ENCODE data around the gene QRSL1. TPM values are rescaled to one million over a fixed set of nuclear protein-coding genes. Genes with fewer than 3 reads are reported as not detected.

The QRSL1 gene
- total RNA-seq, 1 donor from 2014 or later, result 9.8 TPM

- no peaks in the 10 kb centered on the region for H4K20me1 ChIP-seq (ENCODE audit: insufficient read depth, low read length)
- H2AFZ ChIP-seq (ENCODE audit: low read depth, low read length), result no peak overlapping the region
- no peak for FAIRE-seq
- no peak overlapping the region for H3K27ac ChIP-seq (ENCODE audit: low read depth, low read length)
- Mint-ChIP-seq H3K36me3 (ENCODE audit: low read depth, unreplicated experiment) (no peaks in the 10 kb centered on the region), H3K27ac (ENCODE audit: unreplicated experiment) (no peak overlapping the region), H3K9me3 (ENCODE audit: unreplicated experiment) (peaks cover 15% of the 10 kb centered on the region), H3K4me1 (ENCODE audit: low read depth, unreplicated experiment) (no peaks in the 10 kb centered on the region), H3K4me3 (ENCODE audit: unreplicated experiment) (no peak overlapping the region), H3K27me3 (ENCODE audit: low read depth, unreplicated experiment) (peaks cover 6% of the 10 kb centered on the region)
- no peaks in the 10 kb centered on the region for H3K36me3 ChIP-seq (ENCODE audit: insufficient read depth, low read length)
- no peak for DNase-seq (ENCODE audit: low read depth)
- TF ChIP-seq, protein P1, sequence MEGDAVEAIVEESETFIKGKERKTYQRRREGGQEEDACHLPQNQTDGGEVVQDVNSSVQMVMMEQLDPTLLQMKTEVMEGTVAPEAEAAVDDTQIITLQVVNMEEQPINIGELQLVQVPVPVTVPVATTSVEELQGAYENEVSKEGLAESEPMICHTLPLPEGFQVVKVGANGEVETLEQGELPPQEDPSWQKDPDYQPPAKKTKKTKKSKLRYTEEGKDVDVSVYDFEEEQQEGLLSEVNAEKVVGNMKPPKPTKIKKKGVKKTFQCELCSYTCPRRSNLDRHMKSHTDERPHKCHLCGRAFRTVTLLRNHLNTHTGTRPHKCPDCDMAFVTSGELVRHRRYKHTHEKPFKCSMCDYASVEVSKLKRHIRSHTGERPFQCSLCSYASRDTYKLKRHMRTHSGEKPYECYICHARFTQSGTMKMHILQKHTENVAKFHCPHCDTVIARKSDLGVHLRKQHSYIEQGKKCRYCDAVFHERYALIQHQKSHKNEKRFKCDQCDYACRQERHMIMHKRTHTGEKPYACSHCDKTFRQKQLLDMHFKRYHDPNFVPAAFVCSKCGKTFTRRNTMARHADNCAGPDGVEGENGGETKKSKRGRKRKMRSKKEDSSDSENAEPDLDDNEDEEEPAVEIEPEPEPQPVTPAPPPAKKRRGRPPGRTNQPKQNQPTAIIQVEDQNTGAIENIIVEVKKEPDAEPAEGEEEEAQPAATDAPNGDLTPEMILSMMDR (IDR thresholded peaks at IDR 0.05; ENCODE audit: insufficient read depth, low read depth, low read length), result no peak
- no peak for TF ChIP-seq EZH2 (IDR thresholded peaks at IDR 0.05; ENCODE audit: insufficient read depth, low read length)
- no peak overlapping the region for H3K4me3 ChIP-seq (ENCODE audit: insufficient read depth, low read depth, low read length)
- peaks cover 7% of the 10 kb centered on the region for H3K27me3 ChIP-seq (ENCODE audit: insufficient read depth, low read length)
- no peak overlapping the region for H3K4me2 ChIP-seq (ENCODE audit: low read length)
- H3K9ac ChIP-seq (ENCODE audit: low read length), result no peak overlapping the region
- H3K9me3 ChIP-seq (ENCODE audit: insufficient read depth, low read depth, low read length), result no peaks in the 10 kb centered on the region
- no peaks in the 10 kb centered on the region for H3K79me2 ChIP-seq (ENCODE audit: insufficient read depth, low read length)
- H3K4me1 ChIP-seq (ENCODE audit: insufficient read depth, low read length), result no peaks in the 10 kb centered on the region
Observed at GRCh38 chr6:106702046-106702445, 72.7 kb downstream of the QRSL1 start.

GRCh38 chr6:106702451-106703110 is 73.2 kb downstream of the QRSL1 start:
- TF ChIP-seq, protein P1 (IDR thresholded peaks at IDR 0.05; ENCODE audit: insufficient read depth, low read depth, low read length), result no peak
- TF ChIP-seq EZH2 (IDR thresholded peaks at IDR 0.05; ENCODE audit: insufficient read depth, low read length), result no peak
- H3K79me2 ChIP-seq (ENCODE audit: insufficient read depth, low read length), result no peaks in the 10 kb centered on the region
- Mint-ChIP-seq H3K36me3 (ENCODE audit: low read depth, unreplicated experiment) (no peaks in the 10 kb centered on the region), H3K27me3 (ENCODE audit: low read depth, unreplicated experiment) (peaks cover 6% of the 10 kb centered on the region), H3K9me3 (ENCODE audit: unreplicated experiment) (peaks cover 15% of the 10 kb centered on the region), H3K4me3 (ENCODE audit: unreplicated experiment) (no peak overlapping the region), H3K4me1 (ENCODE audit: low read depth, unreplicated experiment) (no peaks in the 10 kb centered on the region), H3K27ac (ENCODE audit: unreplicated experiment) (no peak overlapping the region)
- peaks cover 7% of the 10 kb centered on the region for H3K27me3 ChIP-seq (ENCODE audit: insufficient read depth, low read length)
- H3K4me1 ChIP-seq (ENCODE audit: insufficient read depth, low read length), result no peaks in the 10 kb centered on the region
- no peaks in the 10 kb centered on the region for H3K9me3 ChIP-seq (ENCODE audit: insufficient read depth, low read depth, low read length)
- no peak overlapping the region for H3K4me2 ChIP-seq (ENCODE audit: low read length)
- no peak overlapping the region for H3K27ac ChIP-seq (ENCODE audit: low read depth, low read length)
- no peaks in the 10 kb centered on the region for H3K36me3 ChIP-seq (ENCODE audit: insufficient read depth, low read length)
- FAIRE-seq (no peak), DNase-seq (ENCODE audit: low read depth) (no peak)
- H4K20me1 ChIP-seq (ENCODE audit: insufficient read depth, low read length), result no peaks in the 10 kb centered on the region
- H3K9ac ChIP-seq (ENCODE audit: low read length), result no peak overlapping the region
- no peak overlapping the region for H2AFZ ChIP-seq (ENCODE audit: low read depth, low read length)
- no peak overlapping the region for H3K4me3 ChIP-seq (ENCODE audit: insufficient read depth, low read depth, low read length)

DNA sequence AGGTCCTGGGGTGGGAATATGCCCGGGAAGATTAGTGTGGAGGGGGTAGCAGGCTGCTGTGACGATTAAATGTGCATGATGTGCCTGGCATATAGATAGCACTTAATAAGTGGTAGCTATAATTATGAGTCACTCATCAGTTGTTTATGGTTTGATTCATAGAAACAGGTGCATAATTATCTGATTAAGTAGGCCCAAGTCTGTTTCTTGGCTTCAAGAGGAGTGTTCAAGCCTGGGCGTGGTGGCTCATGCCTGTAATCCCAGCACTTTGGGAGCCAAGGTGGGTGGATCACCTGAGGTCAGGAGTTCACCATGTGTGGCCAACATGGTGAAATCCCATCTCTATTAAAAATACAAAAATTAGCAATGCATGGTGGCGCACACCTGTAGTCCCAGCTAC is 74.9 kb downstream of the QRSL1 start:
- TF ChIP-seq EZH2 (IDR thresholded peaks at IDR 0.05; ENCODE audit: insufficient read depth, low read length), result no peak
- TF ChIP-seq, protein P1 (IDR thresholded peaks at IDR 0.05; ENCODE audit: insufficient read depth, low read depth, low read length), result no peak
- FAIRE-seq (no peak), DNase-seq (ENCODE audit: low read depth) (no peak)
- Histone ChIP-seq H3K4me2 (ENCODE audit: low read length) (no peak overlapping the region), H3K9me3 (ENCODE audit: insufficient read depth, low read depth, low read length) (no peaks in the 10 kb centered on the region), H3K4me1 (ENCODE audit: insufficient read depth, low read length) (no peaks in the 10 kb centered on the region), H4K20me1 (ENCODE audit: insufficient read depth, low read length) (no peaks in the 10 kb centered on the region), H3K36me3 (ENCODE audit: insufficient read depth, low read length) (no peaks in the 10 kb centered on the region), H3K27me3 (ENCODE audit: insufficient read depth, low read length) (peaks cover 7% of the 10 kb centered on the region), H3K9ac (ENCODE audit: low read length) (no peak overlapping the region), H3K4me3 (ENCODE audit: insufficient read depth, low read depth, low read length) (no peak overlapping the region), H2AFZ (ENCODE audit: low read depth, low read length) (no peak overlapping the region), H3K27ac (ENCODE audit: low read depth, low read length) (no peak overlapping the region), H3K79me2 (ENCODE audit: insufficient read depth, low read length) (no peaks in the 10 kb centered on the region)
- Mint-ChIP-seq H3K27ac (ENCODE audit: unreplicated experiment) (no peak overlapping the region), H3K36me3 (ENCODE audit: low read depth, unreplicated experiment) (no peaks in the 10 kb centered on the region), H3K9me3 (ENCODE audit: unreplicated experiment) (peaks cover 15% of the 10 kb centered on the region), H3K4me1 (ENCODE audit: low read depth, unreplicated experiment) (no peaks in the 10 kb centered on the region), H3K27me3 (ENCODE audit: low read depth, unreplicated experiment) (peaks cover 6% of the 10 kb centered on the region), H3K4me3 (ENCODE audit: unreplicated experiment) (no peak overlapping the region)

Data from astrocyte (in vitro differentiated cells and primary cell).